ENCODE measurements around the gene GON7. TPM values are rescaled to one million over a fixed set of nuclear protein-coding genes. Genes with fewer than 3 reads are reported as not detected.

The GON7 gene
- total RNA-seq, 4 donors from 2014 or later = 7.3 to 16.8 (median 10.8) TPM

DNA sequence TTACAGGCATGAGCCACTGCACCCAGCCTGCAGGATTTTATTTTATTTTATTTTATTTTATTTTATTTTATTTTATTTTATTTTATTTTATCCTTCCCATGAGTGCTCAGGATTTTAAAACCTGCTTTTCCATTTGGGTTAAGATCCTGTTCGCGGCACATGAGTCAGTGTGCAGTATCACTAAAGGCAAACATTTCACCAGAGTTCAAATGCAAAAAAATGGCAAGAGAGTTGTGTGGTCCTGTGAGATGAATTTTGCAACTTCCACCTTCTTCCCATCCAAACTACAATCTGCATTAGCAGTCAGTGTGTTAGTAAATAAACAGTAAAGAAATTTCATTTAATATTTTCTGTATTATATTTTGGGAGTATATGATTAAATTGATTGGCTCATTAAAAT, 51.2 kb downstream of the GON7 start:
- no peak for TF ChIP-seq POLR2A (IDR thresholded peaks at IDR 0.05)
- TF ChIP-seq, protein P1, sequence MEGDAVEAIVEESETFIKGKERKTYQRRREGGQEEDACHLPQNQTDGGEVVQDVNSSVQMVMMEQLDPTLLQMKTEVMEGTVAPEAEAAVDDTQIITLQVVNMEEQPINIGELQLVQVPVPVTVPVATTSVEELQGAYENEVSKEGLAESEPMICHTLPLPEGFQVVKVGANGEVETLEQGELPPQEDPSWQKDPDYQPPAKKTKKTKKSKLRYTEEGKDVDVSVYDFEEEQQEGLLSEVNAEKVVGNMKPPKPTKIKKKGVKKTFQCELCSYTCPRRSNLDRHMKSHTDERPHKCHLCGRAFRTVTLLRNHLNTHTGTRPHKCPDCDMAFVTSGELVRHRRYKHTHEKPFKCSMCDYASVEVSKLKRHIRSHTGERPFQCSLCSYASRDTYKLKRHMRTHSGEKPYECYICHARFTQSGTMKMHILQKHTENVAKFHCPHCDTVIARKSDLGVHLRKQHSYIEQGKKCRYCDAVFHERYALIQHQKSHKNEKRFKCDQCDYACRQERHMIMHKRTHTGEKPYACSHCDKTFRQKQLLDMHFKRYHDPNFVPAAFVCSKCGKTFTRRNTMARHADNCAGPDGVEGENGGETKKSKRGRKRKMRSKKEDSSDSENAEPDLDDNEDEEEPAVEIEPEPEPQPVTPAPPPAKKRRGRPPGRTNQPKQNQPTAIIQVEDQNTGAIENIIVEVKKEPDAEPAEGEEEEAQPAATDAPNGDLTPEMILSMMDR (IDR thresholded peaks at IDR 0.05) = no peak
- Histone ChIP-seq H3K27ac (no peak overlapping the region), H3K4me3 (no peak overlapping the region), H3K4me1 (peaks cover 0 to 5% (median 0%) of the 10 kb centered on the region in 4 donors), H3K36me3 (no peaks in the 10 kb centered on the region), H3K27me3 (no peaks in the 10 kb centered on the region), H3K9me3 (no peaks in the 10 kb centered on the region)
- DNase-seq = no peak

DNA sequence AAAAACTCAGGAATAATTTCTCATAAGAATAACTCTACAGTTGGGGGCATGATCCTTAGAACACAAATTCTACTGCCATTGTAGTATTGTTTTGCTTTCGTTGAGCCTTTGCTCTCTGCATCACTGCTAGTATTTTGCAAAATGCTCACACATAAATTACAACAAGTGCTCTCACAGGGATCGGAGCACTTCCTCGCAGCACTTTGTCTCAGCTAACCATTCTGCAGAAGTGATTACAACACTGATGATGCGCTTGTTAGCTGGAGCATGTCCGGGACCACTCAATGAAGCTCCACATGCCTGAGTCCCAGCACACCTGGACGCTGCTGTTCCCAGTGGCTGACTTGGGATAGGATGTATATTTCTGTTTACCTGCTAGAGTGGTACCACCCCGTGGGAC, 53.7 kb downstream of the GON7 start:
- no peak for TF ChIP-seq POLR2A (IDR thresholded peaks at IDR 0.05)
- TF ChIP-seq, protein P1 (IDR thresholded peaks at IDR 0.05) = no peak
- Histone ChIP-seq H3K27me3 (no peaks in the 10 kb centered on the region), H3K36me3 (no peaks in the 10 kb centered on the region), H3K4me3 (no peak overlapping the region), H3K4me1 (peaks cover 0 to 13% (median 0%) of the 10 kb centered on the region in 4 donors), H3K27ac (no peak overlapping the region), H3K9me3 (no peaks in the 10 kb centered on the region)
- no peak for DNase-seq

Other genes with a start within 250 kb of the GON7 start
- 100 to 1,000 TPM; 132 to 172 (median 157) TPM for gene ITPK1, start 91.1 kb downstream of the GON7 start, total RNA-seq
- 10 to 100 TPM; 12.4 to 18.9 (median 16.5) TPM for gene MOAP1, start 22.2 kb downstream of the GON7 start, total RNA-seq
- 1 to 10 TPM; 6.0 to 9.9 (median 8.3) TPM for gene LYSET, start 21.7 kb downstream of the GON7 start, total RNA-seq
- 10 to 100 TPM; 13.7 to 20.2 (median 15.8) TPM for gene UBR7, start 191 bp upstream of the GON7 start, total RNA-seq
- gene BTBD7, start 126.0 kb upstream of the GON7 start, total RNA-seq = 10 to 100 TPM; 28.1 to 38.1 (median 32.2) TPM
- gene COX8C, start 140.1 kb upstream of the GON7 start, total RNA-seq = not detected
- gene UNC79, start 223.9 kb upstream of the GON7 start, total RNA-seq = not detected